T-cell (primary cell): ENCODE data around the gene MYO1H. TPM values are rescaled to one million over a fixed set of nuclear protein-coding genes. Genes with fewer than 3 reads are reported as not detected.
"Not testable (repeated sequence)": the region's sequence is repeated elsewhere in the genome, so short reads cannot be mapped to it uniquely, and the experiment has no call there.

ENCODE experiments used
- ATAC-seq, 4 experiments: fragments of 200-7000 bp in 3 of 4; fragments of 150-1000 bp in 1 of 4; cut with Tn5 transposase; replicated peaks in 1 of 4; 1 replicate in 3 of 4; 2 replicates in 1 of 4; pipeline ENCODE4 v1.10.0; 2021; ENCODE audit warnings: moderate library complexity in 3 of 4, mild to moderate bottlenecking in 2 of 4, moderate number of reproducible peaks in 1 of 4
- CTCF ChIA-PET, 2 donors: fragments of 300-600 bp; sonication (Branson Sonifier 250); formaldehyde crosslinking; loops; one replicate each; lab custom pipeline; 2022; ENCODE audit warnings: antibody characterized with exemption in 2 of 2; lab: Charles Lee
- POLR2A ChIA-PET, 2 donors: fragments of 300-600 bp; sonication (Branson Sonifier 250); formaldehyde crosslinking; loops; one replicate each; lab custom pipeline; 2022; ENCODE audit warnings: antibody characterized with exemption in 2 of 2; lab: Charles Lee
- DNase-seq, 35 experiments: peaks; one replicate each; pipeline versions ENCODE4 v3.0.0 to v3.0.0-alpha.2; 2013 to 2023
- H3K27ac ChIP-seq: one replicate; pipeline ENCODE4 v1.5.1; 2013; ENCODE audit warnings: low read length
- H3K27me3 ChIP-seq, 2 experiments: replicated peaks in 1 of 2; 1 replicate in 1 of 2; 2 replicates in 1 of 2; pipeline versions ENCODE4 v1.6.1 to v1.7.0; 2013; ENCODE audit warnings: low read length in 1 of 2, mixed read lengths in 1 of 2; ENCODE audit not compliant: control insufficient read depth in 2 of 2, insufficient read depth in 2 of 2; ENCODE audit errors: extremely low read depth in 1 of 2
- H3K36me3 ChIP-seq, 2 donors: 1 replicate in 1 of 2; 2 replicates in 1 of 2; pipeline versions ENCODE4 v1.6.1 to v1.7.0; 2013; ENCODE audit warnings: low read length in 1 of 2; ENCODE audit not compliant: control insufficient read depth in 2 of 2, insufficient read depth in 1 of 2; ENCODE audit errors: extremely low read depth in 1 of 2
- H3K4me1 ChIP-seq, 2 experiments: 1 replicate in 1 of 2; 2 replicates in 1 of 2; pipeline versions ENCODE4 v1.6.1 to v1.7.0; 2013; ENCODE audit warnings: low read length in 2 of 2, mixed read lengths in 1 of 2; ENCODE audit not compliant: insufficient read depth in 2 of 2, control insufficient read depth in 1 of 2; ENCODE audit errors: extremely low read depth in 1 of 2
- H3K4me3 ChIP-seq, 2 donors: 1 replicate in 1 of 2; 2 replicates in 1 of 2; pipeline versions ENCODE4 v1.5.1 to v1.7.0; 2013; ENCODE audit warnings: mild to moderate bottlenecking in 2 of 2, low read length in 1 of 2, moderate library complexity in 1 of 2; ENCODE audit not compliant: control insufficient read depth in 1 of 2; ENCODE audit errors: extremely low read depth in 1 of 2
- H3K9me3 ChIP-seq: 2 replicates; pipeline ENCODE4 v1.7.0; 2013
- H3K27ac Mint-ChIP-seq, 2 donors: one replicate each; pipeline ENCODE4 v1.8.0; 2020 to 2021; ENCODE audit warnings: mild to moderate bottlenecking in 2 of 2, mixed read lengths in 2 of 2
- H3K27me3 Mint-ChIP-seq, 2 donors: one replicate each; pipeline ENCODE4 v1.8.0; 2021 to 2022; ENCODE audit warnings: mixed read lengths in 2 of 2
- H3K36me3 Mint-ChIP-seq: one replicate; pipeline ENCODE4 v1.8.0; 2021; ENCODE audit warnings: mixed read lengths
- H3K4me1 Mint-ChIP-seq, 3 donors: one replicate each; pipeline ENCODE4 v1.8.0; 2020 to 2022; ENCODE audit warnings: mixed read lengths in 3 of 3, mild to moderate bottlenecking in 1 of 3
- H3K4me3 Mint-ChIP-seq, 3 donors: one replicate each; pipeline ENCODE4 v1.8.0; 2020 to 2022; ENCODE audit warnings: mild to moderate bottlenecking in 3 of 3, mixed read lengths in 3 of 3, moderate library complexity in 3 of 3
- H3K9me3 Mint-ChIP-seq, 3 donors: one replicate each; pipeline ENCODE4 v1.8.0; 2020 to 2022; ENCODE audit warnings: mixed read lengths in 3 of 3
- WGBS: methylation state at CpG from one replicate; pipeline ENCODE4 v1.1.5; 2013; ENCODE audit warnings: missing lambda C conversion rate; ENCODE audit not compliant: insufficient coverage; 5-methylcytosine and 5-hydroxymethylcytosine counted together
- total RNA-seq, 35 experiments: library from RNA in 6 of 35; stranded (reverse) in 6 of 35; fragments of 120-200 nt in 1 of 35; gene quantifications; one replicate each; pipeline versions ENCODE4 v1.2.1 to v1.2.4 and lab custom pipeline; 2013 to 2026

Gene MYO1H
- total RNA-seq, 5 donors from 2014 or later (not counting 1 experiment from before 2014, with no cell fraction given) = not detected

DNA sequence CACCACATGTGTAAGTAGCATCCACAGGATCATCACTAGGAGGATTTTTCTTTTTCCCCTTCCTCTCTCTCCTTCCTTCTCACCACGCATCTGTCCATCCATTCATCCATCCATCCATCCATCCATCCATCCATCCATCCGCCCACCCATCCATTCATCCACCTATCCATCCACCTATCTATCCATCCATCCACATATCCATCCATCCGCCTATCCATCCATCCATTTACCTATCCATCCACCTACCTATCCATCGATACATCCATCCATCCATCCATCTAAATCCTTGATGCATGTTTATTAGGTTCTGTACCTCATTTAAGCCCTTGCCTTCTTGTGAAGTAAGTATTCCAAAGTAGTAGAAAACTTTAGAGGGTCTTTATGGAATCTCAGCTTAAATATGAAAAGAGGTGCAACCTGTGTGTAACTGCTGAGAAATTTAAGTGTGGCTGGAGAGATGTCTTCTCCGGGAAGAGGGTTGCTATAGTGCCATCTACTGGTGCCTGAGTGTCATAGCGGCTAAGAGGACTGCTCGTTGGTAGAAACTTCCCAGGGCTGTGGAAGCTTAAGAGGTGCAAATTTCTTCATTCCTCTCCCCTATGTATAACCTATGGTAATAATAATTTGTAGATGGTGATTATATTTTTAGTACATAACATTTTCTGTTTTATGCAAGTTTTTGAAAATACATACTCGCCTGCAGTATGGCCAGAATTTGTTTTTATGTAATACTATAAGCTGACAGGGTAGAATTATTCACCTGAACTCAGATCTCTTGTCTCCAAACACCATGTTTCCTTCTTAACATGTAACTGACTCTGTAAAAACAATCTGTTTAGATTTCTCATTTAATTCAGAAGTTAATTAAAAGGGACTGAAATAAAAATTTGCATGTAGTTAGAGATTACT, 46.0 kb downstream of the MYO1H start:
- Histone ChIP-seq H3K36me3 (no peaks in the 10 kb centered on the region), H3K27ac (no peak overlapping the region), H3K4me1 (no peaks in the 10 kb centered on the region), H3K27me3 (peaks cover 0 to 20% of the 10 kb centered on the region in 2 experiments), H3K9me3 (no peaks in the 10 kb centered on the region), H3K4me3 (no peak overlapping the region)
- H3K27ac Mint-ChIP-seq = no peak overlapping the region
- ChIA-PET CTCF (interaction anchor here (0.5 to 1.4 kb wide), 7 partner anchors 8 to 751 kb away, joined by 3 to 10 read pairs (median 3); no protein-coding TSS in a partner anchor), POLR2A (no interaction called here)
- H3K36me3 Mint-ChIP-seq = no peaks in the 10 kb centered on the region
- H3K4me3 Mint-ChIP-seq = no peak overlapping the region
- H3K27me3 Mint-ChIP-seq = peaks cover 22 to 23% of the 10 kb centered on the region in 2 donors
- WGBS = 63% methylated on average over 3 of the region's 8 CpGs
- no peaks in the 10 kb centered on the region for H3K4me1 Mint-ChIP-seq
- DNase-seq (peak in 26 of 35 experiments; percentile 1 to 69 (median 14)), ATAC-seq (peak; percentile 42 to 72 (median 56))
- no peaks in the 10 kb centered on the region for H3K9me3 Mint-ChIP-seq

DNA sequence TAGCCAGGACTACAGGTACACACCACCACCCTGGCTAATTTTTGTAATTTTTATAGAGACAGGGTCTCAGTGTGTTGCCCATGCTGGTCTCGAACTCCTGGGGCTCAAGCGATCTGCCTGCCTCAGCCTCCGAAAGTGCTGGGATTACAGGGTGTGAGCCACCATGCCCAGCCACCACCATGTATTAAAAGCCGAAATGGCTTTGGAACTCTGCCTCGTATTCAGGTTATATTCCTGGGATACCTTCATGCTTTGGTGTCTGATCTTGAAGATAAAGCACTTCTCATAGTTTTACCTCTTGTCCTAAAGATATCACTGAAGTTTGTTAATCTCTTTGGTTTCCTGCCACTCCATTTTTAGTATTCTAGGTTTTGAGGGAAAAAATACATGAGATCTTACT, 47.2 kb downstream of the MYO1H start:
- H3K4me3 Mint-ChIP-seq = no peak overlapping the region
- H3K4me1 Mint-ChIP-seq = no peaks in the 10 kb centered on the region
- no peaks in the 10 kb centered on the region for H3K36me3 Mint-ChIP-seq
- no peak for ATAC-seq
- ChIA-PET POLR2A (no interaction called here), CTCF (interaction anchor here (0.5 to 1.2 kb wide), 6 partner anchors 21 to 1055 kb away, joined by 3 to 4 read pairs (median 3); partner anchors contain the start of gene ARPC3 (in 1 of the 2))
- H3K9me3 ChIP-seq = no peaks in the 10 kb centered on the region
- H3K4me1 ChIP-seq = no peaks in the 10 kb centered on the region
- 90% methylated on average over 3 of the region's 5 CpGs for WGBS
- no peaks in the 10 kb centered on the region for H3K9me3 Mint-ChIP-seq
- H3K27ac Mint-ChIP-seq = no peak overlapping the region
- peaks cover 0 to 15% of the 10 kb centered on the region in 2 experiments for H3K27me3 ChIP-seq
- H3K36me3 ChIP-seq = no peaks in the 10 kb centered on the region
- no peak overlapping the region for H3K27ac ChIP-seq
- peaks cover 23 to 25% of the 10 kb centered on the region in 2 donors for H3K27me3 Mint-ChIP-seq
- no peak for DNase-seq
- no peak overlapping the region for H3K4me3 ChIP-seq

DNA sequence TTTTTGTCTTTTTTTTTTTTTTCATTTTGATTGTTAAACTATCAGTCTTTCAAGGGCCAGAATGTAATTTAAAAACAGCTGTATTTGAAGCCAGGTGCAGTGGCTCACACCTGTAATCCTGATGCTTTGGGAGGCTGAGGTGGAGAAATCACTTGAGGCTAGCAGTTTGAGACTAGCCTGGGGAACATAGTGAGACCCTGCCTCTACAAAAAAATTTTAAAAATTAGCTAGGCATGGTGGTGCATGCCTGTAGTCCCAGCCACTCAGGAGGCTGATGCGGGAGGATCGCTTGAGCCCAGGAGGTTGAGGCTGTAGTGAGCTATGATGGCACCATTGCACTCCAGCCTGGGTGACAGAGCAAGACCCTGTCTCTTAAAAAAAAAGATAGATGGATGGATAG, 57.1 kb downstream of the MYO1H start:
- POLR2A ChIA-PET = interaction anchor here in 1 of 2 donors (0.6 kb wide), 1 partner anchor 12 kb away, joined by 4 read pairs; no protein-coding TSS in a partner anchor
- H3K9me3 Mint-ChIP-seq, H3K36me3 ChIP-seq, H3K27me3 ChIP-seq, H3K4me3 Mint-ChIP-seq, DNase-seq, ATAC-seq, H3K27ac Mint-ChIP-seq, H3K4me3 ChIP-seq, H3K9me3 ChIP-seq, H3K36me3 Mint-ChIP-seq, H3K4me1 ChIP-seq, H3K4me1 Mint-ChIP-seq, H3K27ac ChIP-seq: not testable (repeated sequence)
- 90% methylated on average over 2 of the region's 2 CpGs for WGBS
- CTCF ChIA-PET = interaction anchor here in 1 of 2 donors (0.7 kb wide), 1 partner anchor 1532 kb away, joined by 3 read pairs; no protein-coding TSS in a partner anchor
- peaks cover 17 to 20% of the 10 kb centered on the region in 2 donors for H3K27me3 Mint-ChIP-seq

DNA sequence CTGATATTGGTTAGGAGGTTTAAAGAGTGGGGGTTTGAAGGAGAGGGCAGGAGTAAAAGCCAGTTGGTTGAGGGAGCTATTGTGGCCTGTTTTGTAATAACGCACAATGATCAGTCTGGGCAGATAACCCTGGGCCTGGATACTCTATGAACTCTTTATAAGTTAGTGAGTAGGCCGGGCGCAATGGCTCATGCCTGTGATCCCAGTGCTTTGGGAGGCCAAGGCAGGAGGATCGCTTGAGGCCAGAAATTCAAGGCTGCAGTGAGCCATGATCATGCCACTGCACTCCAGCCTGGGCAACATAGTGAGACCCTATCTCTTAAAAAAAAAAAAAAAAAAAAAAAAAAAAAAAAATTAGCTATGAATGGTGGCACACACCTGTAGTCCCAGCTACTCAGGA, 58.4 kb downstream of the MYO1H start:
- H3K9me3 ChIP-seq, H3K4me3 ChIP-seq, CTCF ChIA-PET, H3K27ac ChIP-seq, H3K4me3 Mint-ChIP-seq, H3K27me3 ChIP-seq, H3K36me3 ChIP-seq, DNase-seq, H3K9me3 Mint-ChIP-seq, H3K4me1 ChIP-seq, ATAC-seq, H3K4me1 Mint-ChIP-seq, POLR2A ChIA-PET, H3K36me3 Mint-ChIP-seq, H3K27ac Mint-ChIP-seq: not testable (repeated sequence)
- WGBS = 100% methylated on average over 3 of the region's 4 CpGs
- peaks cover 12 to 17% of the 10 kb centered on the region in 2 donors for H3K27me3 Mint-ChIP-seq

DNA sequence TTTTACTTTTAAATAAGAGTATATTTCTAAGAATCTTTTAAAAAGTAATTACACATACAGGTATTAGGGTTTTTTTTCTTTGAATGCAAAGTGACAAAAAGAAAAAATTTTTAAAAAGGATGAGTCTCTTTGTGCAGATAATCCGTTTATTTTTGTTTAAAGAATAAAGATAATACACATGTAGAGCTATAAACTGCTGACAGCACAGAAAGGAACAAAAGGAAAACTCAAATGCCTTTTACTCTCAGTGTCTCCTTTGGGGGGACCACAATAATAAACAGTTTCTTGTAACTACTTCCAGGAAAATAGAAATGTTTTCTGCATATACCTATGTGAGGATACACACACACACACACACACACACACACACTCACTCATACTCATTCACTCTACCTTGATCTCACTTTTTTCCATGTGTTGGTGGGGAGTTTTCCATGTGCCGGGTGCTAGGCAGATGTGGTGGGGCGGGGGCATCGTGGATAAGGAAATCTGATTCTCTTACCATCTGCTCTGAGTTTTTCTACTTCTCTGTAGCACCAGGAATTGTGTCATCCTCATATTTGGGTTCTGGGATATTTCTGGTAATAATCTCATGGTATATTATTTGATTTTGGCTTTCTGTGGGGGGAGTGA, 71.3 kb downstream of the MYO1H start:
- H3K4me3 Mint-ChIP-seq = no peak overlapping the region
- no peaks in the 10 kb centered on the region for H3K9me3 ChIP-seq
- H3K4me3 ChIP-seq = no peak overlapping the region
- H3K36me3 ChIP-seq = no peaks in the 10 kb centered on the region
- peaks cover 0 to 22% of the 10 kb centered on the region in 2 experiments for H3K27me3 ChIP-seq
- H3K9me3 Mint-ChIP-seq = no peaks in the 10 kb centered on the region
- WGBS = no CpG with 5 or more reads among the region's 4 CpGs
- H3K36me3 Mint-ChIP-seq = no peaks in the 10 kb centered on the region
- H3K27ac ChIP-seq = no peak overlapping the region
- no peak for ATAC-seq
- no peaks in the 10 kb centered on the region for H3K4me1 ChIP-seq
- DNase-seq = no peak
- H3K27ac Mint-ChIP-seq = no peak overlapping the region
- CTCF ChIA-PET = interaction anchor here in 1 of 2 donors (0.6 kb wide), 1 partner anchor 9 kb away, joined by 6 read pairs; no protein-coding TSS in a partner anchor
- POLR2A ChIA-PET = no interaction called here
- H3K27me3 Mint-ChIP-seq = peaks cover 19 to 29% of the 10 kb centered on the region in 2 donors
- H3K4me1 Mint-ChIP-seq = no peaks in the 10 kb centered on the region

DNA sequence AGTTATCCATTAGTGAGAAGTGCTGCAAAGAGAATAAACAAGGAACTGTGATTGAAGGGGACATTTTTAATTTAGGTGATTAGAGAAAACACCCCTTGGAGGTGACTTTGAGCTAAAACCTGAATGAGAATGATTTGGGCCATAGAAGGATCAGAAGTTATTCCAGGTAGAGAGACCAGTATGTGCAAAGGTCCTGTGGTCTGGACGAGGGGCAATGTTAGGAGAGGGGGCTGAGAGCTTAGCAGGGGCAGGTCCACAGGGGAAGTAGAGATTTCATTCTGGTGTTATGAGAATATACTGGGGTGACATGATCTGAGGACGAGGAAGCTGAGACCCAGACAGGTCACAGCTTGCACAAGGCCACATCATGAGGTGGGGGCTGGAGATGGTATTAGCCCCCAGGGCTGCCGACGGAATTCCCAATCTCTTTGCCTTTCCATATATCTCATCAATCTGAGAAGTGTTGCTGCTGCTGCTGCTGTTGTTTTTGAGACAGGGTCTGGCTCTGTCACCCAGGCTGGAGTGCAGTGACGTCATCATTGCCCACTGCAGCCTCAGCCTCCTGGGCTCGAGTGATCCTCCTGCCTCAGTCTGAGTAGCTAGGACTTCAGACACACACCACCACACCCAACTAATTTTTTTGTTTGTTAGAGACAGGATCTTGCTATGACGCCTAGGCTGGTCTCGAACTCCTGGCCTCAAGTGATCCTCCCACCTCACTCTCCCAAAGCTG, 73.8 kb downstream of the MYO1H start:
- ATAC-seq (no peak), DNase-seq (no peak)
- Mint-ChIP-seq H3K27ac (no peak overlapping the region), H3K27me3 (peaks cover 23 to 34% of the 10 kb centered on the region in 2 donors), H3K4me1 (no peaks in the 10 kb centered on the region), H3K9me3 (no peaks in the 10 kb centered on the region), H3K36me3 (no peaks in the 10 kb centered on the region), H3K4me3 (no peak overlapping the region)
- Histone ChIP-seq H3K36me3 (no peaks in the 10 kb centered on the region), H3K4me1 (no peaks in the 10 kb centered on the region), H3K27me3 (peaks cover 0 to 22% of the 10 kb centered on the region in 2 experiments), H3K4me3 (no peak overlapping the region), H3K9me3 (no peaks in the 10 kb centered on the region), H3K27ac (no peak overlapping the region)
- WGBS = no CpG with 5 or more reads among the region's 8 CpGs
- ChIA-PET CTCF (interaction anchor here (0.6 to 1.1 kb wide), 6 partner anchors 9 to 1010 kb away, joined by 3 to 11 read pairs (median 4); no protein-coding TSS in a partner anchor), POLR2A (no interaction called here)
